LNCAP (cell line): ENCODE results near the gene UNC5B.

ENCODE experiments used
- TF ChIP-seq, protein P1 (sequence below): fragments of 450-650 bp; IDR thresholded peaks from 2 replicates; pipeline ENCODE4 v1.5.1; 2017; ENCODE audit warnings: mild to moderate bottlenecking

UNC5B gene

DNA sequence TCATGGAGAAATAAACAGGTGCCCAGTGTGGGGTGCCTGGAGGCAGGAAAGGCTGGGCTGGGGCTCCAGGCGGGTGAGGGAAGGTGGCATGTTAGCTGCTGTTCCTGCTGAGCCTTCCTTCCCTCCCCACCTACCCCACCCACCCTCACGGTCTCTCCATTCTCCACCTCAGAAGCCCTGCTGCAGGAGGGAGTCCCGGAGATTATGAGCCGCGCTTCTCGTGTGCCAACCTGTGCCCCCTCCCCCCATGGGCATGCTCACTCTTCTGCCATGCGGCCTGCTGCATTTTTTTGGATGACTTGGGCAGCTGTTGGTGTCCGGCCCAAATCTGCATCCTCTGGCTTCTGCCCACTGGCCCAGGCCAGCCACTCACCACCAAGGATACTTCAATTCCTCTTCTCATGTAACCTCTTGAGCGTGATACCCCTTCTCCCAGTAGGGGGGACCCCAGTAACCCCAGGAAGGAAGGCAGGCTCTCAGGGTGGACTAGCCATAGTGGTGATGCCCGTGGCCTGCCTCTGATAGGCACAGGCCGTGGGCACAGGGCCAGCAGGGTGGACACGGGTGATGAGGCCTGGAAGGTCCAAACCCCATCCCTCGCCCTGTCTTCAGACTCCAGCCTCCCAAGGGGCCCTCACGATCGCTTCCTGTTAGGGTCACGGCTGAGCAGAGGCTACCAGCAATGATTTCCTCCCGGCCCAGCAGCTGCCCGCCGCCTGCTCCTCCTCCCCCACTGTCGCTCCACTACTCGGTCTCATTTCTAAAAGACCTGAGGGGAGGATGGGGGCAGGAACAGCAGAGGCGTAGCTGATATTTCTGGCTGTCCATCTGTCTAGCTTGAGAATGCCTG is 27.8 kb downstream of the UNC5B start:
- TF ChIP-seq, protein P1, sequence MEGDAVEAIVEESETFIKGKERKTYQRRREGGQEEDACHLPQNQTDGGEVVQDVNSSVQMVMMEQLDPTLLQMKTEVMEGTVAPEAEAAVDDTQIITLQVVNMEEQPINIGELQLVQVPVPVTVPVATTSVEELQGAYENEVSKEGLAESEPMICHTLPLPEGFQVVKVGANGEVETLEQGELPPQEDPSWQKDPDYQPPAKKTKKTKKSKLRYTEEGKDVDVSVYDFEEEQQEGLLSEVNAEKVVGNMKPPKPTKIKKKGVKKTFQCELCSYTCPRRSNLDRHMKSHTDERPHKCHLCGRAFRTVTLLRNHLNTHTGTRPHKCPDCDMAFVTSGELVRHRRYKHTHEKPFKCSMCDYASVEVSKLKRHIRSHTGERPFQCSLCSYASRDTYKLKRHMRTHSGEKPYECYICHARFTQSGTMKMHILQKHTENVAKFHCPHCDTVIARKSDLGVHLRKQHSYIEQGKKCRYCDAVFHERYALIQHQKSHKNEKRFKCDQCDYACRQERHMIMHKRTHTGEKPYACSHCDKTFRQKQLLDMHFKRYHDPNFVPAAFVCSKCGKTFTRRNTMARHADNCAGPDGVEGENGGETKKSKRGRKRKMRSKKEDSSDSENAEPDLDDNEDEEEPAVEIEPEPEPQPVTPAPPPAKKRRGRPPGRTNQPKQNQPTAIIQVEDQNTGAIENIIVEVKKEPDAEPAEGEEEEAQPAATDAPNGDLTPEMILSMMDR: no peak

DNA sequence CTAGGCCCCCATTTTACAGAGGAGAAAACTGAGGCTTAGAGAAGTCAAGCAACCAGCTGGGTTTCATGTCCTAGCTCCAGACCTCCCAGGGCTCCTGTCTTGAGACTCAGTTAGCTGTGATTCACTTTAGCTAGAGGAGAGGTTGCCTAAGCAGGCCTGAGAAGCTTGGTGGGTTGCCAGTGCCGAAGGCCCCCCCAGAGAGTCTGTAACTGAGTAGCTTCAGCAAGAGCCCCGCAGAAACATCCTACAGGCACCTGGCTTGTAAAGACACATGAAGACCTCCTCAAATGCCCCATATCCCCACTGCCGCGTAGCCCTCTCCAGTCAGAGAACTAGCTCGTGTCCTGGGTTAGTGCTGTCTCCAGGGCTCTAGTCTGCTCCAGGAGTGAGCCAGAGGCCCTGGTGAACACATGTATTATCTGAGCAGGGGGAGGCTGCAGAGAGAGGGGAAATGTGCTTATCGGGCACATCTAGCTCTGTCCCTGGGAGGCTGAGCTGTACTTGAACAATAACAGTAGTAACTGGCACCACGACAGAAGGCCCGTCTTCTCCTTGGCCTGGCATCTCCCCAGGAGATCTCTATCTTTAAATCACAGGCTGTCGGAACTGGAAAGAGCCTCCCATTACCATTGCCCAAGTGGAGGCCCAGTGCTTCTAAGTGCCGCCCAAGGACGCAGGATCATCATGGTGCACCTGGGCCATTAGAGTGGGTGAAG is 28.9 kb downstream of the UNC5B start:
- TF ChIP-seq, protein P1: no peak

DNA sequence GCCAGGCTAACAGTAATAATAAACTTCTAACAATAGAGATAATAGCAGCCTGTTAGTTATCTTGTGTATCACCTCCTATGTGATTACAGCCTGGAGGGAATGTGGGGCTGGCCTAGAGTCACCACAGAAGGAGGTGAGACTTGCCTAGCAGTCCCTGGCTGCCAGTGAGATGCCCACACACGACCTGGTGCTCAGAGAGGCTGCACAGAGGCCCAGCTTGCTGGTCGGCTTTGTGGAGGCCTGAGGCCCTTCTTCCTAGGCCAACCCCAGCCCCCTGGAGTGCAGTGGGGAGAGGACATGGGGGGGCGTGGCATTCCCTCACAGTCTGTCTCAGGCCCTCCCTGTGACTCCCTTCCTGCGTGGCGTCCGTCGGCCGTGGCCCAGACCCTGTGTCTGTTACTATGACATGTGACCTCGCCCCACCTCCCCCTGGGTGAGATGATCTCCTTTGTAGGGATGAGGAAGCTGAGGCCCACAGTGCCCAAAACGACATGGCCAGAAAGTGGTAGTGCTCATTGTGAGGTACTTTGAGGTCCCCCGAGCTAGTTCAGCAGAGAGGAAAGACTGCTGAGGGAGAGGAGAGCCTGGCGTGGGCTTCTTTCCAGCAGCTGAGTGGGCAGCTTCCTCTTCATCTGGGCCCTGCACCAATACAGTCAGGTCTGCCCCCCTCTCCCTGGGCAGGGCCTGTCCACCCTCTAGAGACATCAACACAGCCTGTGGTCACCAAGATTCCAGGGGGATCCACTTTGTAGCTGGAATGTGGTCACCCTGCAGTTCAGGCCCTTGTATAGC is 29.7 kb downstream of the UNC5B start:
- TF ChIP-seq, protein P1: no peak

DNA sequence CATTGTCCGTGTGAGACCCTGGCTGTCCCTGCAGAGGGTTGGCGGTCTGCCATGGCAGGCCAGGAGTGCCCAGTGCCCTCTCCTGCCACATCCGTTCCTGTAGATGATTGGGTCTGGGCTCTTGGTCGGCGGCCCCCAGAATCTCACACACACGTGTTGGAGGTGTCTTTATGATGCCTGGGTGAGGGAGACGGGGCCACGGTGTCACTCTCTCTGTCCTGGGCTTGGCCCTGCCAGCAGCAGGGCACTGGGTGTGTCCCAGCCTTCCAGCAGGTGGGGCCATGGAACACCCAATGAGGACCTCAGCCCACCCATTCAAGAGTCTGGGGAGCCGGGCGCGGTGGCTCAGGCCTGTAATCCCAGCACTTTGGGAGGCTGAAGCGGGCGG is 30.2 kb downstream of the UNC5B start:
- TF ChIP-seq, protein P1: no peak

DNA sequence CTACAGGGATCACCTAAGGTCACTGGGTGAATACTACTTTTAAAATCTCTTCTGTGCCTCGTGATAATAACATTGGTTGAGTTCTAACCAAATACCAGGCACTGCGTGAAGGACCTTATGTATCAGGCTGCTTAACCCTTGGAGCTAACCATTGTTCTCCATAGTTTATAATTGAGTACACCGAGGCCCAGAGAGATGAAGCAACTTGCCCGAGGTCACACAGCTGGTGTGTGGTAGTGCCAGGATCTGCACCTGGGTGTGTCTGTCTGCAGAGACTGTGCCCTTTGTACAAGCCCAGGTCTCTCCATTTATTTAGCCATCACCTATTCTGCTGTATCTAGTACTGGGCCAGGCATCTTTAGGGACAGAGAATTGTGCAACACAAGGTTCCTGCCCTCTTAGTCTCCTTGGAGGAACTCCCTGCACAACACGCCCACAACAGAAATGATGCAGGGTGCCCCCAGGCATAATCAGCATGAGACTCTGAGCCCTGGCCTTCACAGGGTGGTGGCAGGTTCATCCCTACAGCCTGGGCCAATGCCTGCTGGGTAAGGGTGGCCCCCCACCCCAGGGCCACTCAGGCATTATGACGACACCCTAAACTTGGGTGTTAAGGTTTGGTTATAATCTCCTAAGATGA is 31.5 kb downstream of the UNC5B start:
- TF ChIP-seq, protein P1: no peak

DNA sequence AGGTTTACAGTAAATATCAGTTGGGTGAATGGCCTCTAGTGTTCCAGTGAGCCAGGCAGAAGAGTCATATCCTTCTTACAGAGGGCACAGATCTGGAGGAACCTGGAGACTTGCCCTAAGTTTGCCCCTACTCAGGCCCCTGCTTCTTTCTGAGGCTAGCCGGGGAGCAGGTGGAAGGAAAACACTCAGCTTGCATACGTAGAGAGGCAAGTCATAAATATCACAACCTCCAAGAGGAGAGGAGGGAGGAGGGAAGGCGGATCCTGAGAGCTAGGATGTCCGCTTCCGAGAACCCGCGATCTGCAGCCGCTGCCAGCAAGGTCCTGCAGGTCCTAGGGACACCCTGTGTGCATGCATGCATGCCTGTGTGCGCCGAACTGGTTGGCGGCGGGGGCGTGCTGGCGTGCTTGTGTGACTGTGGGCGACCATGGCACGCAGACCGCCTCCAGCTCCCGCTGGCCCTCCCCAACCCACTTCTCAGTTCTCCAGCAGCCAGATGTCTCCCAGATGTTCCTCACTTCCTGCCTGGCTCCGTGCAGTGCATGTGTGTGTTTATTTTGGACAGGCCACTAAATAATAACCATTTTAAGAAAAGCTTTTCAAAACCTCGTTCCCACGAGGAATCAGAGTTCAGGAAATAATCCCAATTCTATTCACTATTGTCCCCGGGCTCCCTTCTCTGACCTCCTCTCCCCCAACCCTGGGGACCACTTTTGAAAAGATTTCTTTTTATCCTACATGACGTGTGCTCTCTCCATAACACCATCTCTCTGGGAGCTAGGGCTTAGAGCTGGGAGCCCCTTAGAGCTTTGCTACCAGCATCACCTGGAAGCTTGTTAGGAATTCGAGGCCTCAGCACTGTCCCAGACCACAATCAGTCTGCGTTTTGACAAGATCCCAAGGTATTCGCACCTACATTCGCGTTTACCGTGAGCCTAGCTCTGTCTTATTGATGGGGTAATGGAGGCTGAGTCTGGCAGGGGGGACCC is 32.4 kb downstream of the UNC5B start:
- TF ChIP-seq, protein P1: no peak
